ENCODE measurements around the gene SLC22A13.
"Not testable (repeated sequence)": the region's sequence is repeated elsewhere in the genome, so short reads cannot be mapped to it uniquely, and the experiment has no call there.

The SLC22A13 gene

GRCh38 chr3:38306941-38307340 lies 41.3 kb downstream of the SLC22A13 start:
- no peak for DNase-seq (ENCODE audit: low spot score)

DNA sequence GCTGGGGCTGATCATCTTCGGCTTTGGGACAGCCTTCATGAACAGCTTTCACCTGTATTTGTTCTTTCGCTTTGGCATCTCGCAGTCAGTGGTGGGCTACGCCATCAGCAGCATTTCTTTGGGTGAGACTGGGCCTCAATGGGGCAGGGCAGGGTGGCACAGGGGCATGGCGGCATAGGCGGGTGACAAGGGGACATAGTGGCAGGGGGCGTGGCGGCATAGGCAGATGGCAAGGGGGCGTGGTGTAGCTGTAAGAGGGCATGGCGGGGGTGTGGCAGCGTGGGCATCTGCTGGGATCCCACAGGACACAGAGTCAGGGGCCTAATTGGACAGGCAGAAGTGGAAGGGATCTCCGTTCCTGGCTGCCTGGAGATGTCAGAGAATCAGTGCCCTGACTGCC lies 42.0 kb downstream of the SLC22A13 start:
- no peak for DNase-seq (ENCODE audit: low spot score)

- DNase-seq (ENCODE audit: low spot score): no peak
Measured at GRCh38 chr3:38308456-38308855, 42.8 kb downstream of the SLC22A13 start.

- DNase-seq (ENCODE audit: low spot score): no peak
Measured at GRCh38 chr3:38311476-38311875, 45.9 kb downstream of the SLC22A13 start.

- DNase-seq (ENCODE audit: low spot score): no peak
Measured at GRCh38 chr3:38311941-38312340, 46.3 kb downstream of the SLC22A13 start.

DNA sequence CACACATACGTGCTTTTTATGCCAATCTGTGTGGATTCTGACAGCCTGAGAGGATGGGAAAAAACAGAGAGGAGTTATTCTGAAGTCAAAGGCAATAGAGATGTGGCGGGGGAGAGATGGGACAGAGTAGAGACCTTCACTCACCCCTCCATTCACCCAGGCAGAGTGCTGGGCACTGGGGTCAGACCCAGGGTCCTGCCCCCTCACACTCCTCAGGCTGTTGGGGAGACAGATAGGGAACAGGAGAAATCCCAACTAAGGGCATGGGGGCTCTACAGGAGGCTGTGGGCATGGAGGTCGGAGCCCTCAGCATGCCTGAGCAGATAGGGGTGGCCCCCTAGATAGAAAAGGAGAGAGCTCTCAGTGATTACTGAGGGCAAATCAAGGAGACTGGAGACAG lies 46.7 kb downstream of the SLC22A13 start:
- no peak for DNase-seq (ENCODE audit: low spot score)

GRCh38 chr3:38313263-38313662 lies 47.7 kb downstream of the SLC22A13 start:
- no peak for DNase-seq (ENCODE audit: low spot score)

DNA sequence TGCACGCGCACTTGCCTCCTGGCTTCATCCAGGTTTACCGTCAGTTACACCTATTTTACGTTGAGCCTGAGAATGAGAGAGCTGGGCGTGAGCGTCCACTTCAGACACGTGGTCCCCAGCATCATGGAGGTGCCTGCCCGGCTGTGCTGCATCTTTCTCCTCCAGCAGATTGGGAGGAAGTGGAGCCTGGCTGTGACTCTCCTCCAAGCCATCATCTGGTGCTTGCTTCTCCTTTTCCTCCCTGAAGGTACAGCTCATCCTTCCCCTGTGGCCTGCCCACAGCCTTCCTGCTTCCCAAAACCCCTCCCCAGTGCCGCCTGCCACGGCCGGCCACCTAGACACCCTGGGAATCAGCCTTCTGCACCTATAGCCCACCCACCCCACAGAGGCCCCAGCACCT lies 48.1 kb downstream of the SLC22A13 start:
- DNase-seq (ENCODE audit: low spot score): no peak

GRCh38 chr3:38314112-38314763 lies 48.6 kb downstream of the SLC22A13 start:
- no peak for DNase-seq (ENCODE audit: low spot score)

GRCh38 chr3:38314764-38315487 lies 49.3 kb downstream of the SLC22A13 start:
- DNase-seq (ENCODE audit: low spot score): no peak

DNA sequence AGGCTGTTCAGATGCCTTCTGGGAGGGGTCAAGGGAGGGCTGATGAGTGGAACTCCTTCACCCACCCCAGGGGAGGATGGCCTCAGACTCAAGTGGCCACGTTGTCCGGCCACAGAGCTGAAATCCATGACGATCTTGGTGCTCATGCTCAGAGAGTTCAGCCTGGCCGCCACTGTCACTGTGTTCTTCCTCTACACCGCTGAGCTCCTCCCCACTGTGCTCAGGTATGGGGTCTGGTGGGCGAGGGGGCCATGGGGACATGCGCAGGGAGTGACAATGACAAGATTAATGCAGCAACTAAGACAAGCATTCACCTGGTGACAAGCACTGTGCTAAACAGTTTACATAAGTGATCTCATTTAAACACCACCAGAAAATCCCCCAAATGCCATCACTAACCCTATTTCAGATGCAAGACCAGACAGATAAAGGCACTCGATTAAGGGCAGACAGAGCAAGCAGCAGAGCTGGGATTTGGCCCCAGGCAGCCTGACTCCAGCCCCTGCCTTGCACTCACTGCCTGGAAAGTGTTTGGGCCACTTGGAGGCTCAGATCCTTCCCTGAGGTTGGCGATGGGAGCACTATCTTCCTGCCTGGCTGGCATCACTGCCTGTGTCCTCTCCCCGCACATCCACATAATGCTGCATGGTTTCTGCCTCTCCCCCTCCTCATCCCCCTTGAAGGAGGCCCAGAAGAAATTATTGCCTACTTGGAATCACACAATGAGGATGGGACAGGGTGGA lies 50.0 kb downstream of the SLC22A13 start:
- no peak for DNase-seq (ENCODE audit: low spot score)

GRCh38 chr3:38316356-38317191 lies 51.0 kb downstream of the SLC22A13 start:
- DNase-seq (ENCODE audit: low spot score): no peak

- DNase-seq (ENCODE audit: low spot score): no peak
Measured at GRCh38 chr3:38317192-38317759, 51.7 kb downstream of the SLC22A13 start.

- no peak for DNase-seq (ENCODE audit: low spot score)
Measured at GRCh38 chr3:38318766-38319671, 53.4 kb downstream of the SLC22A13 start.

DNA sequence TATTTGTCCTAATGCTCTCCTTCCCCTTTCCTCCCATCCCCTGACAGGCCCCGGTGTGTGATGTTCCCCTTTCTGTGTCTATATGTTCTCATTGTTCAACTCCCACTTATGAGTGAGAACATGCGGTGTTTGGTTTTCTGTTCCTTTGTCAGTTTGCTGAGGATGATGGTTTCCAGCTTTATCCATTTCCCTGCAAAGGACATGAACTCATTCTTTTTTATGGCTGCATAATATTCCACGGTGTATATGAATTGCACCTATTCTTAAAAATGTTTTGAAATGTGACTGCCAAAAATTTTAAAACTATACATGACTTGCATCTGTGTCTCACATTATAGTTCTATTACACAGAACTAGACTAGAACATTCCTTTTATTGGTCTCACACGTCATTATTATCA lies 55.0 kb downstream of the SLC22A13 start:
- DNase-seq (ENCODE audit: low spot score): not testable (repeated sequence)

DNA sequence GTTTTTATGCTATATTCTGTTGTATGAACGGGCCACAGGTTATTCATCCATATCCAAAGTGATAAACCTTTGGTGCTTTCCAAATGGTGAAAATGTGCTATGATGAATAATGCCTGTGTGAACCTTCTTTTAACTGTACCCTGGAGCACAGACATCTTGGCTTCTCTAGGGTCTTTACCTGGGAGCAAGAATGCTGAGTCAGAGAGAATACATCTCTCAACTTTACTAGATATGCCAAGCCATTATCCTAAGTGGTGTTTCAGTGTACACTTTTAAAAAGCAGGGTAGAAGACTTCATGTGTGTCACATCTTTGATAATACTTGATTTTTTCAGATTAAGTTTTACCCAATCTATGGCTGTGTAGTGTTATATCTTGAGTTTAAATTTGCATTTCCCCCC lies 57.4 kb downstream of the SLC22A13 start:
- no peak for DNase-seq (ENCODE audit: low spot score)

DNA sequence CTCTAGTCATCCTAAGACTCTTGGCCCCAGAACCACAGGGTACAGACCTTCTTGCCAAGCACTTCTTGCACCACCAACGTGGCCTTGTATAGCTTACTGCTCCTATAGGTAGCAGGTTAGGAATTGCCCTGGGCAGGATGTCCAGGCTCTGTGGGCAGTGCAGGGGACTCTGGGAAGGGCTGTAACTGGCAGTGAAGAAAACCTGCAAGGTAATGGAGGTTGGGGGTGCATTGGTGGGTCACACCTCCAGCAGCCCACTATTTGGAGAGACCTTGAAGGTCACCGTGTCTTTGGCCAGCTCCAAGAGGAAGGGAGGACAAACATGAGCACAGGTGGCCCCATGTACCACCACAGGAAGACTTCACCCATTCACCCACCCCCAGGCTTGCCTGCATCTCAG lies 59.6 kb downstream of the SLC22A13 start:
- DNase-seq (ENCODE audit: low spot score): no peak

- DNase-seq (ENCODE audit: low spot score): no peak
Measured at GRCh38 chr3:38327335-38328009, 61.9 kb downstream of the SLC22A13 start.

Data from hematopoietic multipotent progenitor cell treated with erythropoietin and hydrocortisone succinate and interleukin-3 and kit ligand, for 15 days (in vitro differentiated cells).